Endothelial cell of umbilical vein (primary cell): ENCODE measurements around the gene GPANK1. TPM values are rescaled to one million over a fixed set of nuclear protein-coding genes. Genes with fewer than 3 reads are reported as not detected.

Experiments used
- BruUV-seq: library from RNA; stranded (reverse); fragments of 400-500 nt; replicated peaks from 2 replicates; lab custom pipeline; 2021; lab: Mats Ljungman, UMichigan
- CTCF ChIA-PET: fragments of 300-600, 350-600 bp; sonication (Branson Sonifier 250); formaldehyde crosslinking; loops from one replicate; lab custom pipeline; 2021; ENCODE audit warnings: antibody characterized with exemption, inconsistent platforms; lab: Charles Lee
- POLR2A ChIA-PET: fragments of 300-600, 350-600 bp; sonication (Branson Sonifier 250); formaldehyde crosslinking; loops from one replicate; lab custom pipeline; 2021; ENCODE audit warnings: antibody characterized with exemption, inconsistent platforms; lab: Charles Lee
- DNase-seq: peaks from one replicate; pipeline ENCODE4 v3.0.0-alpha.2; 2011; ENCODE audit warnings: low read depth, low spot score
- FAIRE-seq: peaks from 2 replicates; lab custom pipeline; 2011; peaks lifted over from hg19 to GRCh38; lab: Jason Lieb, UNC
- H2AFZ ChIP-seq: 2 replicates; pipeline ENCODE4 v1.6.0; 2012; ENCODE audit warnings: low read depth, low read length, control low read depth, inconsistent platforms
- H3K27ac ChIP-seq: 2 replicates; pipeline ENCODE4 v1.5.1; 2011; ENCODE audit warnings: low read depth, mild to moderate bottlenecking, control low read depth, low read length, moderate library complexity; ENCODE audit not compliant: insufficient read depth
- H3K27me3 ChIP-seq, 2 experiments: 2 replicates each; pipeline versions ENCODE4 v1.6.0 to v1.6.1; 2011; ENCODE audit warnings: low read length in 2 of 2, mixed read lengths in 1 of 2; ENCODE audit not compliant: control insufficient read depth in 2 of 2, insufficient read depth in 2 of 2
- H3K36me3 ChIP-seq, 2 experiments: 2 replicates in 1 of 2; 3 replicates in 1 of 2; pipeline ENCODE4 v1.5.1; 2011; ENCODE audit warnings: low read length in 2 of 2, mild to moderate bottlenecking in 1 of 2, moderate library complexity in 1 of 2; ENCODE audit not compliant: control insufficient read depth in 2 of 2, insufficient read depth in 2 of 2; ENCODE audit errors: extremely low read depth in 1 of 2
- H3K4me1 ChIP-seq: 3 replicates; pipeline ENCODE4 v1.5.1; 2011; ENCODE audit warnings: mild to moderate bottlenecking, low read length; ENCODE audit not compliant: control insufficient read depth, insufficient read depth; ENCODE audit errors: extremely low read depth
- H3K4me2 ChIP-seq: 2 replicates; pipeline ENCODE4 v1.6.1; 2011; ENCODE audit warnings: low read length, control low read depth, mixed read lengths; ENCODE audit not compliant: insufficient read depth
- H3K4me3 ChIP-seq, 3 experiments: fragments of 200-600 bp in 1 of 3; sonication (generic), shearing (Covaris generic) in 1 of 3; replicated peaks in 1 of 3; 2 replicates each; pipeline ENCODE4 v1.5.1; 2011 to 2016; ENCODE audit warnings: control low read depth in 3 of 3, low read length in 3 of 3, mild to moderate bottlenecking in 2 of 3, inconsistent platforms in 1 of 3, low read depth in 1 of 3, moderate library complexity in 1 of 3; ENCODE audit not compliant: insufficient read depth in 1 of 3
- H3K79me2 ChIP-seq: 2 replicates; pipeline ENCODE4 v1.6.0; 2012; ENCODE audit warnings: low read length, inconsistent platforms; ENCODE audit not compliant: control insufficient read depth, insufficient read depth
- H3K9ac ChIP-seq: replicated peaks from 2 replicates; pipeline ENCODE3; 2011; ENCODE audit warnings: low read length, control low read depth; ENCODE audit not compliant: insufficient read depth; ENCODE audit errors: extremely low read depth
- H3K9me1 ChIP-seq: replicated peaks from 3 replicates; pipeline ENCODE4 v1.6.0; 2011; ENCODE audit warnings: mild to moderate bottlenecking, low read length; ENCODE audit not compliant: control insufficient read depth, insufficient read depth; ENCODE audit errors: extremely low read depth
- H3K9me3 ChIP-seq: replicated peaks from 2 replicates; pipeline ENCODE4 v1.5.1; 2012; ENCODE audit warnings: low read length, inconsistent platforms; ENCODE audit not compliant: control insufficient read depth, insufficient read depth
- H4K20me1 ChIP-seq: replicated peaks from 2 replicates; pipeline ENCODE3; 2011; ENCODE audit warnings: mild to moderate bottlenecking, low read length; ENCODE audit not compliant: control insufficient read depth, insufficient read depth; ENCODE audit errors: extremely low read depth
- EZH2 ChIP-seq: IDR thresholded peaks from 2 replicates; pipeline ENCODE4 v1.6.1; 2012; ENCODE audit warnings: borderline replicate concordance, low read depth, mild to moderate bottlenecking, moderate library complexity, low read length, inconsistent platforms; ENCODE audit not compliant: severe bottlenecking
- FOS ChIP-seq: IDR thresholded peaks from 2 replicates; pipeline ENCODE4 v1.6.1; 2011; ENCODE audit warnings: mild to moderate bottlenecking, low read length, moderate library complexity, borderline replicate concordance; ENCODE audit not compliant: insufficient read depth
- GATA2 ChIP-seq: IDR thresholded peaks from 2 replicates; pipeline ENCODE4 v1.7.0; 2011; ENCODE audit warnings: low read depth, mild to moderate bottlenecking, moderate library complexity, mixed read lengths, low read length; ENCODE audit not compliant: insufficient read length, insufficient read depth
- JUN ChIP-seq: IDR thresholded peaks from 2 replicates; pipeline ENCODE4 v1.6.1; 2011; ENCODE audit warnings: borderline replicate concordance, low read depth; ENCODE audit not compliant: insufficient read length, insufficient read depth
- MYC ChIP-seq: IDR thresholded peaks from one replicate; pipeline ENCODE4 v1.6.1; 2011; ENCODE audit warnings: mild to moderate bottlenecking, low read depth, low read length
- POLR2A ChIP-seq: IDR thresholded peaks from 2 replicates; pipeline ENCODE4 v1.6.1; 2012; ENCODE audit warnings: low read depth, mild to moderate bottlenecking, control low read depth, low read length
- POLR2AphosphoS5 ChIP-seq: IDR thresholded peaks from 2 replicates; pipeline ENCODE4 v1.6.1; 2012; ENCODE audit warnings: low read depth, mild to moderate bottlenecking, control low read depth, low read length, moderate library complexity; ENCODE audit not compliant: insufficient read depth
- dilution Hi-C: fragments of 300-500 bp; cut with MboI; formaldehyde crosslinking; loops from one replicate; pipeline ENCODE4 v1.15.0; 2019; ENCODE audit warnings: low sequenced_read_pairs; ENCODE audit not compliant: extremely low pct_ligation_motif_present
- intact Hi-C: fragments of 100-400 bp; cut with micrococcal nuclease; formaldehyde crosslinking; loops from one replicate; pipeline ENCODE4 v1.10.0; 2022
- polyA plus RNA-seq, 4 experiments: library from polyadenylated mRNA; depleted of rRNA in 3 of 4; stranded (reverse) in 3 of 4; unstranded in 1 of 4; fragments of >200 nt; gene quantifications; 2 replicates each; pipeline versions ENCODE4 v1.2.1 to v1.2.3, GENCODE V29; 2011 to 2012; ENCODE audit warnings: missing spikeins in 1 of 4
- total RNA-seq: library from RNA; stranded (reverse); gene quantifications from 2 replicates; pipeline ENCODE4 v1.2.3, GENCODE V29; 2021
- TF ChIP-seq, protein P1 (sequence below), 2 donors: IDR thresholded peaks; 1 replicate in 1 of 2; 2 replicates in 1 of 2; pipeline ENCODE4 v1.5.1; 2011; ENCODE audit warnings: low read length in 2 of 2, mild to moderate bottlenecking in 2 of 2, moderate library complexity in 2 of 2, control low read depth in 1 of 2, inconsistent platforms in 1 of 2, low read depth in 1 of 2; ENCODE audit not compliant: insufficient read depth in 1 of 2; ENCODE audit errors: extremely low read depth in 1 of 2
- TF ChIP-seq, protein P2 (sequence below): IDR thresholded peaks from 2 replicates; pipeline ENCODE4 v1.6.1; 2011; ENCODE audit not compliant: insufficient read depth, insufficient read length

Gene GPANK1
- total and polyA plus RNA-seq, 2 donors (not counting 3 experiments of a cell fraction or from before 2014, with no cell fraction given) = 12.6 to 17.5 TPM

DNA sequence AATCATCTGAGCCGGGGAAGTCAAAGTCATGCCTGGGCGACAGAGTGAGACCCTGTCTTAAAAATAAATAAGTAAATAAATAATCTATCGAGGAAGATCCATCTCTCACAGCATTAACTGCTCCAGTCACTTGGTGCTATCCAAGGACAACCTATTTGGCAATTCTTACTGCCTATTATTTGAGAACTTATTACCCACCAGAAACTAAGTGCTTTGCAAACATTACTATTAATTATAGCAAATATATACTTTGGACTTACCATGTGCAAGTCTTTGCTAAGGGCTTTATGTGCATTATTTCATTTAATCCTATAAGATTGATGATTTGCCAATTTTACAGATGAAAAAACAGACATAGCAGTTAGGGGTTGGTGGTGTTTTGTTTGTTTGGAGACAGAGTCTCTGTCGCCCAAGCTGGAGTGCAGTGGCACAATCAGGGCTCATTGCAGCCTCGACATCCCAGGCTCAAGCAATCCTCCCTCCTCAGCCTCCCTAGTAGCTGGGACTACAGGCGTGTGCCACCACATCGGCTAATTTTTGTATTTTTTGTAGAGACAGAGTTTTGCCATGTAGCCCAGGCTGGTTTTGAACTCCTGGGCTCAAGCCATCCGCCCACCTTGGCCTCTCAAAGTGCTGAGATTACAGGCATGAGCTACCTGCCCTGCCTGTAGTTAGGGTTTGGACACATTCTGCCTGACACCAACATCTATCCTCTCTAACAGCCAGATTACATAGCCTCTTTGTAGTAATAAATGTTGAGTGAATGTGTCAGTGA is 10.0 kb downstream of the GPANK1 start:
- POLR2A ChIA-PET = no interaction called here
- Histone ChIP-seq H3K27me3 (no peaks in the 10 kb centered on the region), H3K4me1 (peaks cover 35% of the 10 kb centered on the region), H3K9me1 (no peaks in the 10 kb centered on the region), H3K4me3 (no peak overlapping the region), H4K20me1 (no peaks in the 10 kb centered on the region), H3K4me2 (no peak overlapping the region), H3K36me3 (peaks cover 3 to 4% of the 10 kb centered on the region in 2 experiments), H3K27ac (no peak overlapping the region), H3K9ac (no peak overlapping the region), H3K79me2 (peaks cover 37% of the 10 kb centered on the region), H3K9me3 (no peaks in the 10 kb centered on the region), H2AFZ (no peak overlapping the region)
- FAIRE-seq (peak; percentile 40), DNase-seq (no peak)
- TF ChIP-seq FOS = no peak
- TF ChIP-seq POLR2AphosphoS5 = no peak
- no peak for TF ChIP-seq MYC
- TF ChIP-seq JUN = no peak
- no peak for TF ChIP-seq POLR2A
- TF ChIP-seq, protein P1, sequence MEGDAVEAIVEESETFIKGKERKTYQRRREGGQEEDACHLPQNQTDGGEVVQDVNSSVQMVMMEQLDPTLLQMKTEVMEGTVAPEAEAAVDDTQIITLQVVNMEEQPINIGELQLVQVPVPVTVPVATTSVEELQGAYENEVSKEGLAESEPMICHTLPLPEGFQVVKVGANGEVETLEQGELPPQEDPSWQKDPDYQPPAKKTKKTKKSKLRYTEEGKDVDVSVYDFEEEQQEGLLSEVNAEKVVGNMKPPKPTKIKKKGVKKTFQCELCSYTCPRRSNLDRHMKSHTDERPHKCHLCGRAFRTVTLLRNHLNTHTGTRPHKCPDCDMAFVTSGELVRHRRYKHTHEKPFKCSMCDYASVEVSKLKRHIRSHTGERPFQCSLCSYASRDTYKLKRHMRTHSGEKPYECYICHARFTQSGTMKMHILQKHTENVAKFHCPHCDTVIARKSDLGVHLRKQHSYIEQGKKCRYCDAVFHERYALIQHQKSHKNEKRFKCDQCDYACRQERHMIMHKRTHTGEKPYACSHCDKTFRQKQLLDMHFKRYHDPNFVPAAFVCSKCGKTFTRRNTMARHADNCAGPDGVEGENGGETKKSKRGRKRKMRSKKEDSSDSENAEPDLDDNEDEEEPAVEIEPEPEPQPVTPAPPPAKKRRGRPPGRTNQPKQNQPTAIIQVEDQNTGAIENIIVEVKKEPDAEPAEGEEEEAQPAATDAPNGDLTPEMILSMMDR (IDR thresholded peaks at IDR 0.05; ENCODE audit: extremely low read depth in 1 of 2, insufficient read depth in 1 of 2, low read depth in 1 of 2, low read length in 2 of 2) = no peak
- no peak for TF ChIP-seq GATA2
- TF ChIP-seq, protein P2, sequence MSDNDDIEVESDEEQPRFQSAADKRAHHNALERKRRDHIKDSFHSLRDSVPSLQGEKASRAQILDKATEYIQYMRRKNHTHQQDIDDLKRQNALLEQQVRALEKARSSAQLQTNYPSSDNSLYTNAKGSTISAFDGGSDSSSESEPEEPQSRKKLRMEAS = no peak
- no peak for TF ChIP-seq EZH2
- CTCF ChIA-PET = interaction anchor here (1.0 kb wide), 1 partner anchor 10 kb away, joined by 3 read pairs; the partner anchor contains the start of gene GPANK1
- intact Hi-C loops (no loop called here), dilution Hi-C loops (no loop called here)
- BruUV-seq = no TSS peak
